ENCODE results near the gene DGCR2. TPM values are rescaled to one million over a fixed set of nuclear protein-coding genes. Genes with fewer than 3 reads are reported as not detected.

DGCR2 gene
- total RNA-seq, 1 donor from 2014 or later = 70.6 TPM

GRCh38 chr22:19118329-19118880 lies 3.8 kb downstream of the DGCR2 start:
- Histone ChIP-seq H3K27me3 (no peaks in the 10 kb centered on the region), H3K4me1 (peaks cover 56% of the 10 kb centered on the region), H3K27ac (no peak overlapping the region), H3K36me3 (no peaks in the 10 kb centered on the region), H3K9me3 (no peaks in the 10 kb centered on the region), H3K4me3 (no peak overlapping the region)
- no peak for ATAC-seq
- intact Hi-C loops (cut with DNase I) = no loop called here
- peak; percentile 26 for DNase-seq
- TF ChIP-seq CTCF (IDR thresholded peaks at IDR 0.05) = no peak

GRCh38 chr22:19117111-19117512 lies 5.1 kb downstream of the DGCR2 start:
- TF ChIP-seq CTCF (IDR thresholded peaks at IDR 0.05) = no peak
- Histone ChIP-seq H3K27me3 (no peaks in the 10 kb centered on the region), H3K36me3 (no peaks in the 10 kb centered on the region), H3K27ac (no peak overlapping the region), H3K4me3 (no peak overlapping the region), H3K4me1 (peaks cover 52% of the 10 kb centered on the region), H3K9me3 (no peaks in the 10 kb centered on the region)
- peak; percentile 52 for DNase-seq
- peak; percentile 4 for ATAC-seq
- intact Hi-C loops (cut with DNase I) = no loop called here

- Histone ChIP-seq H3K27ac (no peak overlapping the region), H3K27me3 (no peaks in the 10 kb centered on the region), H3K4me1 (peaks cover 48% of the 10 kb centered on the region), H3K36me3 (no peaks in the 10 kb centered on the region), H3K9me3 (no peaks in the 10 kb centered on the region), H3K4me3 (no peak overlapping the region)
- peak; percentile 23 for DNase-seq
- intact Hi-C loops (cut with DNase I) = no loop called here
- TF ChIP-seq CTCF (IDR thresholded peaks at IDR 0.05) = no peak
- no peak for ATAC-seq
Observed at GRCh38 chr22:19115628-19116027, 6.6 kb downstream of the DGCR2 start.

- no peak for TF ChIP-seq CTCF (IDR thresholded peaks at IDR 0.05)
- H3K4me1 ChIP-seq = peaks cover 48% of the 10 kb centered on the region
Observed at GRCh38 chr22:19114984-19115552, 7.1 kb downstream of the DGCR2 start.

GRCh38 chr22:19113429-19113828 lies 8.8 kb downstream of the DGCR2 start:
- Histone ChIP-seq H3K4me1 (peaks cover 48% of the 10 kb centered on the region), H3K4me3 (no peak overlapping the region)

More at GRCh38 chr22:19114984-19115552, 7.1 kb downstream of the DGCR2 start:
- DNase-seq (peak; percentile 58), ATAC-seq (no peak)
- Histone ChIP-seq H3K27me3 (no peaks in the 10 kb centered on the region), H3K27ac (no peak overlapping the region), H3K4me3 (no peak overlapping the region), H3K9me3 (no peaks in the 10 kb centered on the region), H3K36me3 (no peaks in the 10 kb centered on the region)
- intact Hi-C loops (cut with DNase I) = no loop called here

More at GRCh38 chr22:19113429-19113828, 8.8 kb downstream of the DGCR2 start:
- ATAC-seq = no peak
- Histone ChIP-seq H3K27ac (no peak overlapping the region), H3K27me3 (no peaks in the 10 kb centered on the region), H3K9me3 (no peaks in the 10 kb centered on the region), H3K36me3 (no peaks in the 10 kb centered on the region)
- DNase-seq = no peak
- intact Hi-C loops (cut with DNase I) = no loop called here
- TF ChIP-seq CTCF (IDR thresholded peaks at IDR 0.05) = no peak

All from upper lobe of right lung (tissue), 1 donor.